NCI-H748 (cell line): ENCODE results near the gene BPIFB4.
"Not testable (repeated sequence)": the region's sequence is repeated elsewhere in the genome, so short reads cannot be mapped to it uniquely, and the experiment has no call there.

Experiments
- DNase-seq: peaks from one replicate; lab custom pipeline; 2025; ENCODE audit not compliant: unreplicated experiment; lab: John Stamatoyannopoulos, UW

BPIFB4 gene

GRCh38 chr20:33115501-33115900 lies 36.1 kb downstream of the BPIFB4 start:
- DNase-seq: not testable (repeated sequence)

DNA sequence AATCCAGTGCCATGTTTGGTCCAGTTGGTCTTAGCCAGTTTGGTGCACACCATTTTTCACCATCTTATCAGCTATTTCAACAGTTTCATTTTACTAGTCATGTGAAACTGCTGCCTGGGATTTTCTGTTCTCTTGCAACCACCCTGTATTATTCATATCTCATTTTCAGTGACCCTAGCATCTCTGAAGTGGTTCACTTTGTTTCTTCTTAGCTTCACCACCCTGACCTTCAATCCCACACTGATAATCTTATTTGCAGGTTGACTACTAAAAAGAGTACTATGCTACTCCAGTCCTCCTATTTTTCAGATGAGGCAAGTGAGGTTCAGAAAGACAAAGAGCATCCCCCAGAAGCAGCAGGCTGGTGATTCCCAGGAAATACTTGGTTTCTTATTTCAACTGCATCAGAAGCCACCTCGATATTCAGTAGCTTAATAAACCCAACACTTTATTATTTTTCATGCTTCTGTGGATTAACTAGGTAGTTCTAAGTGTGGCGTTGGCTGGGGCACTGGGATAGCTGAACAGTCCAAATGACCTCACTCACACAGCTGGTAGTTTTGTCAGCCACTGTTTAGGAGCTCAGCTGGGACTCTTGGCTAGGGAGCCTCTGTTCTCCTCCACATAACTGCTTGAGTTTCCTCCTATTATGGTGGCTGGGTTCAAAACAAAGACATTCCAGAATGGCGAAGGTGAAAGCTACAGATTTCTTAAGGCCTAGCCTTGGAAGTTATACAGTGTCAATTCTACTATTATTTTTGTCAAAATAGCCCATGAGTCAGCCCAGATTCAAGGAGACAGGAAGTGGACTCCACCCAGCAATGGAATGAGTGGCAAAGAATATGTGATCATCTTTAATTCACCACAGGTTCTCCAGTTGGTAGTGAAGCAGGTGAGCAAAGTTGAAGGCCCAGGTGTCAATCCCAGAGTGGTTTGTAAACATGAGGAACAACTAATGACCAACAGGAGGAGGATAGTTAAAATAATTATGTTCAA lies 40.6 kb downstream of the BPIFB4 start:
- DNase-seq: no peak

- no peak for DNase-seq
Observed at GRCh38 chr20:33120934-33121333, 41.5 kb downstream of the BPIFB4 start.

- not testable (repeated sequence) for DNase-seq
Observed at GRCh38 chr20:33122297-33122696, 42.9 kb downstream of the BPIFB4 start.

GRCh38 chr20:33124261-33124660 lies 44.8 kb downstream of the BPIFB4 start:
- DNase-seq: no peak

DNA sequence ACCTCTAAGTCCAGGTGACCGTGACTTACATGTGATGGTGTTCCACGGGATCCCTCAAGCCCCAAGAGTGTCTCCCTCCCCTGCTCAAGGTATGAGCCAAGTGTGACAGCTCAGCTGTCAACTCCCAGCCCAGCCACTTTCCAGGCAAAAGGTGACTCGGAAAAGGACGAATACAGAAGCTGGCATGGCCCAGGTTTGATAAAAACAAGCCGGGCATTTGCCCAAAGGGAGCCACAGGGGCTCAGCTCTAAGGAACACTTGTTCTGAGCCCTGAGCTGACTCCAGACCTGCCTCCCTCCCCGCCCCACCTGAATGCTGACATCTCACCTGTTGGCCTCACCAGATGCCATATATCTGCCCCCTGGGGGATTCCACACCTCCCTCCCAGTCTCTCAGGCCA lies 45.6 kb downstream of the BPIFB4 start:
- no peak for DNase-seq

- DNase-seq: no peak
Observed at GRCh38 chr20:33125983-33126382, 46.5 kb downstream of the BPIFB4 start.

- no peak for DNase-seq
Observed at GRCh38 chr20:33127422-33128097, 48.1 kb downstream of the BPIFB4 start.

DNA sequence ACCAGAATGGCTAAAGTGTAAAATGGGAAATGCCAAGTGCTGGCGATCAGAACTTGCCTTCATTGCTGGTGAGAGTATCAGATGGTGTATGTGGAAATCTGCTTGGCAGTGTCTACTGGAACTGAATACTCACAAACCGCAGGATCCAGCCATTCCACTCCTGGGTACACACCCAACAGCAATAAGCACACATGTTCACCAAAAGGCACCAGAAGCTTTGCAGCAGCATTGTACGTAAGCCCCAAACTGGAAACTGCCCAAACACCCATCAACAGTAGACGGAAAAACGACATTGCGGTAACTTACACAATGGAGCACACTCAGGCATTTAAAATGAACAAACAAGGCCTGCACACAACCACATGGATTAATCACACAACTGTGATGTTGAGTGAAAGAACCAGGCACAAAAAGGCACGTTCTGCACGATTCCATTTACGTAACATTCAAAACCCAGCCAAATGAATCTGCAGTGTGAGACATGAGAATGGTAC lies 51.2 kb downstream of the BPIFB4 start:
- DNase-seq: no peak

DNA sequence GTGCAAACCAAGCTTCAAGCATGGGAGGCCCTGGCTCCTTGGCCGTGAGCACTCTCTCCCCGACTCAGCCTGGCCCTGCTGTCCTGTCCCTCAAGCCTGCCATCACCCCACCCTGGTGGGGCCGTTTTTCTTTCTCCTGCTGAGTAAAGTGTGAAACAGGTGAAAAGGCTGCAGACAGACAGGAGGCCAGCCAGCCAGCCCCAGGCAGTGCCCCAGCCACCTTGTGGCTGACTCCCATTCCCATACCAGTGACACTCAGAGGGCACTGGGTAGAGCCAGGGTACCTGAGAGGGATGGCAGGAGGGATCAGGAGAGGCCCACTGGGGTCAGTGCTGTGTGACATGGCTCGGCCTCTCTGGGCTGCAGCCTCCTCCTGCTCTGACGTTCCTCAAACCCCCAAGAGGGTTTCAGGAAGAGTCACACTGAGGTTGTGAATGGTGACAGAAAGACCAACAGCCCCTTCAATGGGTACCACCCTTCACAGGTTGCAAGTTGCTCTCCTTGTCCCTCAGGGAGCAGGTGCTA lies 52.6 kb downstream of the BPIFB4 start:
- DNase-seq: no peak

GRCh38 chr20:33132513-33133372 lies 53.3 kb downstream of the BPIFB4 start:
- no peak for DNase-seq

DNA sequence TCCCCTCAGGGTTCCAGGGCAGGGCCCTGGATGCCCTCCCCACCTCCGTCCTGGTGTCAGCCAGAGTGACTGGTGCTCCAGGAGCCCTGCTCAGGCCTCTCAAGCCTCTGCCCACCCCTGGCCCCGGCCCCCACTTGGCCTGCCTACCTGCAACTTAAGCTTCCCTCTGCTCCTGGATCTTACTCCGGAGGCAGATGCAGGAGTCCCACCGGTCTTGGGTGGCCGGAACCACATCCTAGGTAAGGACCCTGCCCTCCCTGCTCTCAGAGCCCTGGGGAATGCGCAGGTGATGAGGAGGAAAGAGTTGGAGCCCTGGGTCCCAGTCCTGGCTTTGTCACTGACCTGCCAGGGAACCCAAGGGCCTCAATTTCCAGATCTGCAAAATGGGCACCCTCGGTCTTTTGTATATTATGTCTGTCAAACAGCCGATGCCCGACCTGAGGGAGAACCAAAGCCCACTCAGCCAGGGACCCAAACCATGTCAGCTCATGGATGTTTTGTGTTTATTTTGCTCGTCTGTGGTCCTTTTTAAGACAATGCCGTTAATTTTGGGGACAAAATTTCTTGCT lies 54.0 kb downstream of the BPIFB4 start:
- DNase-seq: no peak

DNA sequence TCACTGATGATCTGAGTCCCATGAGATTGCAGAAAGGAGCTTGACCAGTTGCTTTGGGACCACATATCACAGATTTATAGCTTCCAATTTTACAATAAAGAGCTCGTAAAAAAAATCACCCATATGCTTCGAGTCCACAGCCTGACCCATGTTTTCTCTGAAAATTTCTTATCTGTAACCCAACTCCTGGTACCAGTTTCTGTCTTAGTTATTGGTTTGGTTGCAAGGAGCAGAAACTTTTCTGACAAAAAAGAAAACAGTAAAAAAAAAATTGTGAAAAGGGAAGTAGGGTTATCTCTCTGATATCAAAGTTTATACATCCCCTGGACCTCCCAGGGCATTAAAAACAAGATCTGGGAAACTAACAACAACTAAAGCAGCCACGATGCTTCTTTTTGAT lies 57.8 kb downstream of the BPIFB4 start:
- no peak for DNase-seq

DNA sequence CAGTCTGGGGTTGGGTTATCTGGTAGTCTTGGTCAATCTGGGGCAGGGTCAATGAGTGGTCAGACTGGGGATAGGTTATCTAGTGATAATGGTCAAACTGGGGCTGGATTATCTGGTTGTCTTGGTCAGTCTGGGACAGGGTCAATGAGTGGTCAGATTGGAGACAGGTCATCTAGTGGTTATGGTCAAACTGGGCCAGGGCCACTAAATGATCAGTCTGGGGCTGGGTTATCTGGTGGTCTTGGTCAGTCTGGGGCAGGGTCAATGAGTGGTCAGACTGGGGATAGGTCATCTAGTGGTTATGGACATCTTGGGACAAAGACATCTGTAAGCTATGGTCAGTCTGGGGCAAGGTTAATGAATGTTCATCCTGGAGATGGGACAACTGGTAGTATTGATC lies 60.0 kb downstream of the BPIFB4 start:
- DNase-seq: no peak

DNA sequence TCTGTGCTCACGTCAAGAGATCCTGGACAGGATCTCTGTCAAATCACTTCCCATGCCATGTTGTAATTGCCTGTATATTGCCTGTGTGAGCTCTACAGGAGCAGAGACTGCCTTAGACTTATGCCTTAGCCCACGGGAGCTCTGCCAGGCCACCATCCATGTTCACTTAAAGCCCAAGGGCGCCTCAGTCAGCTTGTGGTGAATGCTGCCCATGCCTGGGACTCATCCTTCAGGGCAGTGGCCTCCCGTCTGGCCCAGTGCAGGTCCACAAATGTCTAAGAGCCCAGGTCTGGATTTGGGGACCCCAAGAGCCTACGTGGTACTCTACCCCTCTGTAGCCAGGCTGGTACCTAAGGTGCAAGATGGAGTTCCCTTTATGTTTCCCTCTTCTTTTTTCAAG lies 66.1 kb downstream of the BPIFB4 start:
- DNase-seq: no peak

- DNase-seq: no peak
Observed at GRCh38 chr20:33147299-33147698, 67.9 kb downstream of the BPIFB4 start.

GRCh38 chr20:33148040-33148439 lies 68.6 kb downstream of the BPIFB4 start:
- DNase-seq: no peak

- no peak for DNase-seq
Observed at GRCh38 chr20:33154252-33154651, 74.8 kb downstream of the BPIFB4 start.

GRCh38 chr20:33158637-33159385 lies 79.4 kb downstream of the BPIFB4 start:
- no peak for DNase-seq

- DNase-seq: no peak
Observed at GRCh38 chr20:33159713-33160112, 80.3 kb downstream of the BPIFB4 start.
